T-helper 2 cell treated with Interferon-gamma antibody and Interleukin-4, amounts not matched to agents 100 ng/mL and 5 ng/mL, for 36 hours (primary cell): ENCODE data around the gene TCF19. TPM values are rescaled to one million over a fixed set of nuclear protein-coding genes. Genes with fewer than 3 reads are reported as not detected.

Experiments
- intact Hi-C: fragments of 100-400 bp; cut with micrococcal nuclease; formaldehyde crosslinking; loops from one replicate; pipeline ENCODE4 v1.15.1; 2023
- total RNA-seq: library from RNA; stranded (reverse); gene quantifications from 2 replicates; pipeline ENCODE4 v1.2.3, GENCODE V29; 2022

The TCF19 gene
- total RNA-seq, 1 donor from 2014 or later: 77.2 TPM

DNA sequence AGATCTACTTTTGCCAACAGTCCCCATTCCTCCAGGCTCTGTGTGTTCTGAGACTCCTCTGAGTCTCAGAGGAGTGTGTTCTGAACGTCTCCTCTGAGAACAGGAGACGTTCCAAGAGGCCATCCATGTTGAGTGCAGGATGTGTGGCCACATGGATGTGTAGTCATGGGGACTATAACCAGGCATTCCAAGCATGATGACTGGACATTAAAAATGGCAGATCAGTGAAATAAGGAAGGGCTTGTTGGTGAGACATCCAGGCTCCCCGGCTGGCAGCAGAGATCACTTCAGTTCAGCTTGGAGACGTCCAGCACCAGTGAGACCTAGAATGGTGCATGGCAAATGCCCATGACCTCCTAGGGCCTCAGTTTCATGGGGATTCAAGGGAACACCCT lies 46.4 kb downstream of the TCF19 start:
- intact Hi-C loops: loop anchor here (2.0 kb wide), 1 partner anchor 68 kb away; the partner anchor contains the start of gene HLA-C

- intact Hi-C loops: loop anchor here (2.0 kb wide), 1 partner anchor 67 kb away; the partner anchor contains the start of gene HLA-C
These were observed 47.2 kb downstream of the TCF19 start for GRCh38 chr6:31205638-31206037.

GRCh38 chr6:31208506-31208905 lies 50.1 kb downstream of the TCF19 start:
- intact Hi-C loops: no loop called here

- intact Hi-C loops: no loop called here
These were observed 50.7 kb downstream of the TCF19 start for GRCh38 chr6:31209137-31209536.

DNA sequence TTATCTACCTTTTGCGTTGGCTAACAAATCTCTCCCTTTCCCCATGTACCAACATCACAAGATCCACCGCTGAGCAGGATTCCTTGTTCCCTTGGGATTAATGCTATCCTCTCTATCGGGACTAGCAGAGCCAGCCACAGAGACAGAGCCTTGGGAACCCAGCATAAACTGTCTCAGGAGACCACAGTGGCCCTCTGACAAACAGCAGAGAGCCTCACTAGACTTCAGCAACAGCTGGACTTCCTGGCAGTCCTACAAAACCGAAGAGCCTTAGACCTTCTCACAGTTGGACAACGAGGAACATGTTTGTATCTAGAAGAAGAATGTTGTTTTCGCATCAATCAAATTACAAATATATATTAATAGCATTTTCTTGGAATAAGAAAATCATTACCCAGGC lies 51.7 kb downstream of the TCF19 start:
- intact Hi-C loops: no loop called here

DNA sequence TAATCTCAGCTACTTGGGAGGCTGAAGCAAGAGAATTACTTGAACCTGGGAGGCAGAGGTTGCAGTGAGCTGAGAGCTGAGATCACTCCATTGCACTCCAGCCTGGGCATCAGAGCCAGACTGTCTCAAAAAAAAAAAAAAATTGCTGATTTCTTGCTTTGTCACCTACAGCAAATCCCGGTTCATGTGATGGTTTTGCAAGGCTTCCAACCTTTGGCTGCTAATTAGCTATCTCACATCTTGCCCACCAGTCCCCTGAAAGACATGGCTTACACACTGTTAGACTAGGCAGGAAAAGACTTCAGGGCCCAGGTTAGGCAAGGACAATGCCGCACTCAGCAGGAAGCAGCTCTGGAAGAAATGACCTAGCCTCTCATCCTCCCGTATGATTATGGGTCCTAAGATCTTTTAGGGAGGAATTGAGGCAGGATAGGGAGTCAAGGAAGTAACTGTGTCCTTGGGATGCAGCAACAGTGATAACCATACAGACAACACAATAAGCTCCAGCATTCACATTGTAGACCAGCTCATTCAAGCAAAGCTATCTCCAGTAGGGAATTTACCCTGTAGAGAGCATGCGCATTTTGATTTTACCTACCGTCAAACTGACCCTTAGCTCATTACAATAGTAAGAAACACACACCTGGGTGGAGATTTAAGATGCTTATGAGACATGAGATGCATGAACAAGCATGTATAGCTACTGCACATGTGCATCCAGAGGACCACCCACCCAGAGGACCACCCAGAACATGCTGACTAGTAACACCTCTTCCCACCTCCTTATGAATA lies 52.5 kb downstream of the TCF19 start:
- intact Hi-C loops: no loop called here

Other genes with a start within 250 kb of the TCF19 start
- 40.4 and 42.1 TPM in 2 replicates for gene VARS2, start 244.4 kb upstream of the TCF19 start, total RNA-seq
- not detected in 2 replicates for gene SFTA2, start 226.4 kb upstream of the TCF19 start, total RNA-seq
- not detected in 2 replicates for gene MUCL3, start 217.6 kb upstream of the TCF19 start, total RNA-seq
- gene MUC21, start 174.9 kb upstream of the TCF19 start, total RNA-seq: not detected in 2 replicates
- not detected in 2 replicates for gene MUC22, start 148.1 kb upstream of the TCF19 start, total RNA-seq
- gene C6orf15, start 46.0 kb upstream of the TCF19 start, total RNA-seq: not detected in 2 replicates
- not detected in 2 replicates for gene PSORS1C1, start 43.8 kb upstream of the TCF19 start, total RNA-seq
- gene CDSN, start 38.1 kb upstream of the TCF19 start, total RNA-seq: not detected in 2 replicates
- not detected in 2 replicates for gene PSORS1C2, start 19.5 kb upstream of the TCF19 start, total RNA-seq
- gene CCHCR1, start 787 bp upstream of the TCF19 start, total RNA-seq: 37.1 and 39.2 TPM in 2 replicates
- not detected in 2 replicates for gene POU5F1, start 12.1 kb downstream of the TCF19 start, total RNA-seq
- gene HLA-C, start 113.5 kb downstream of the TCF19 start, total RNA-seq: 1,191 and 1,208 TPM in 2 replicates
- 4,049 and 4,078 TPM in 2 replicates for gene HLA-B, start 198.6 kb downstream of the TCF19 start, total RNA-seq
- gene MICA, start 245.0 kb downstream of the TCF19 start, total RNA-seq: 9.3 and 11.8 TPM in 2 replicates